A549 (cell line): ENCODE data around the gene STK26. TPM values are rescaled to one million over a fixed set of nuclear protein-coding genes. Genes with fewer than 3 reads are reported as not detected.

Experiments used
- ATAC-seq, 2 experiments: fragments of 200-7000 bp in 1 of 2; fragments of >200 bp in 1 of 2; cut with Nextera tagmentation in 1 of 2; cut with Tn5 transposase in 1 of 2; 3 replicates each; pipeline versions ENCODE4 v1.8.0 to v1.9.1; 2018 to 2020; ENCODE audit warnings: mild to moderate bottlenecking in 1 of 2, moderate library complexity in 1 of 2
- CTCF ChIA-PET: fragments of 300-600 bp; sonication (Branson Sonifier 250); formaldehyde crosslinking; extraction: SDS; loops from one replicate; lab custom pipeline; 2021; ENCODE audit warnings: antibody characterized with exemption, inconsistent platforms; lab: Yijun Ruan, JAX
- POLR2A ChIA-PET: fragments of 350-600 bp; formaldehyde crosslinking; extraction: SDS; loops from one replicate; lab custom pipeline; 2021; ENCODE audit warnings: antibody characterized with exemption, inconsistent platforms; lab: Yijun Ruan, JAX
- DNase-seq, 2 experiments: peaks; one replicate each; pipeline versions ENCODE4 v3.0.0 to v3.0.0-alpha.2; 2011 to 2016; ENCODE audit warnings: low read depth in 1 of 2, low spot score in 1 of 2
- FAIRE-seq: peaks from 2 replicates; lab custom pipeline; 2011; peaks lifted over from hg19 to GRCh38; lab: Jason Lieb, UNC
- H3K27ac ChIP-seq, 2 experiments: fragments of >200 bp; sonication (Bioruptor Twin); formaldehyde crosslinking; 3 replicates each; pipeline ENCODE4 v1.5.1; 2016 to 2017
- H3K4me1 ChIP-seq: fragments of >200 bp; sonication (Bioruptor Twin); formaldehyde crosslinking; 3 replicates; pipeline ENCODE4 v1.6.1; 2016
- H3K4me2 ChIP-seq: fragments of >200 bp; sonication (Bioruptor Twin); formaldehyde crosslinking; 3 replicates; pipeline ENCODE4 v1.6.1; 2016
- H3K4me3 ChIP-seq: fragments of >200 bp; sonication (Bioruptor Twin); formaldehyde crosslinking; 3 replicates; pipeline ENCODE4 v1.5.1; 2016
- H3K9me3 ChIP-seq: fragments of >200 bp; sonication (Bioruptor Twin); formaldehyde crosslinking; 3 replicates; pipeline ENCODE4 v1.6.1; 2016
- ATOH8 ChIP-seq: fragments of 250-450 bp; sonication (Bioruptor Pico); IDR thresholded peaks from 2 replicates; pipeline ENCODE4 v1.5.0; 2020; ENCODE audit warnings: low read depth, mild to moderate bottlenecking, moderate library complexity
- BHLHE40 ChIP-seq: IDR thresholded peaks from 2 replicates; pipeline ENCODE4 v1.6.1; 2012; ENCODE audit warnings: low read depth, low read length, inconsistent platforms
- CBX2 ChIP-seq: fragments of 200-600 bp; sonication (generic); IDR thresholded peaks from 2 replicates; pipeline ENCODE4 v1.6.1; 2016; ENCODE audit warnings: low read depth, mild to moderate bottlenecking, borderline replicate concordance
- CBX8 ChIP-seq: fragments of 200-600 bp; sonication (generic); IDR thresholded peaks from 2 replicates; pipeline ENCODE4 v1.6.1; 2016
- CHD2 ChIP-seq: fragments of 150-350 bp; IDR thresholded peaks from 2 replicates; pipeline ENCODE4 v1.6.1; 2014; ENCODE audit warnings: low read length; ENCODE audit not compliant: partially characterized antibody
- EHF ChIP-seq: fragments of 250-450 bp; sonication (Bioruptor Pico); IDR thresholded peaks from 2 replicates; pipeline ENCODE4 v1.5.0; 2020; ENCODE audit warnings: mild to moderate bottlenecking
- EHMT2 ChIP-seq: fragments of 200-600 bp; sonication (generic); IDR thresholded peaks from 2 replicates; pipeline ENCODE4 v1.6.1; 2016; ENCODE audit warnings: antibody characterized with exemption, low read depth, mild to moderate bottlenecking, moderate library complexity
- FOSL2 ChIP-seq, 2 experiments: fragments of 450-650 bp in 1 of 2; fragments of >200 bp in 1 of 2; sonication (Bioruptor Twin) in 1 of 2; formaldehyde crosslinking; IDR thresholded peaks; 2 replicates each; pipeline versions ENCODE4 v1.5.0 to v1.6.1; 2016 to 2020; ENCODE audit warnings: mild to moderate bottlenecking in 1 of 2, moderate library complexity in 1 of 2
- FOXS1 ChIP-seq: fragments of 250-450 bp; sonication (Bioruptor Pico); IDR thresholded peaks from 2 replicates; pipeline ENCODE4 v1.5.0; 2020; ENCODE audit warnings: mild to moderate bottlenecking, moderate library complexity
- HEYL ChIP-seq: fragments of 250-450 bp; sonication (Bioruptor Pico); IDR thresholded peaks from 2 replicates; pipeline ENCODE4 v1.8.0; 2021; ENCODE audit warnings: mild to moderate bottlenecking, moderate library complexity
- HOXB13 ChIP-seq: fragments of 250-450 bp; sonication (Bioruptor Pico); IDR thresholded peaks from 2 replicates; pipeline ENCODE4 v1.5.0; 2020; ENCODE audit warnings: low read depth, mild to moderate bottlenecking, moderate library complexity
- JUN ChIP-seq, 2 experiments: fragments of >200 bp; sonication (Bioruptor Twin); formaldehyde crosslinking; IDR thresholded peaks; 2 replicates in 1 of 2; 3 replicates in 1 of 2; pipeline ENCODE4 v1.6.1; 2016 to 2017
- KDM1A ChIP-seq: fragments of 200-600 bp; sonication (generic); IDR thresholded peaks from 2 replicates; pipeline ENCODE4 v1.6.1; 2016; ENCODE audit warnings: low read depth, mild to moderate bottlenecking
- KDM5A ChIP-seq: fragments of 200-600 bp; sonication (generic); IDR thresholded peaks from 2 replicates; pipeline ENCODE4 v1.6.1; 2016; ENCODE audit warnings: antibody characterized with exemption, mild to moderate bottlenecking
- MAFK ChIP-seq: fragments of 450-650 bp; IDR thresholded peaks from 2 replicates; pipeline ENCODE4 v1.6.1; 2014; ENCODE audit not compliant: partially characterized antibody
- MAZ ChIP-seq: fragments of 150-350 bp; IDR thresholded peaks from 2 replicates; pipeline ENCODE4 v1.6.1; 2014; ENCODE audit warnings: antibody characterized with exemption, low read depth, low read length, borderline replicate concordance
- NFE2L2 ChIP-seq: fragments of 150-350 bp; conservative IDR thresholded peaks from 2 replicates; pipeline ENCODE4 v1.6.1; 2014; ENCODE audit warnings: low read length
- PHF8 ChIP-seq: fragments of 200-600 bp; sonication (generic); IDR thresholded peaks from 2 replicates; pipeline ENCODE4 v1.6.1; 2016; ENCODE audit warnings: low read depth, mild to moderate bottlenecking, antibody characterized with exemption, moderate library complexity, borderline replicate concordance
- RAD21 ChIP-seq, 2 experiments: fragments of >200 bp in 1 of 2; sonication (Bioruptor Twin) in 1 of 2; formaldehyde crosslinking in 1 of 2; IDR thresholded peaks in 1 of 2; conservative IDR thresholded peaks in 1 of 2; 2 replicates in 1 of 2; 3 replicates in 1 of 2; pipeline ENCODE4 v1.6.1; 2012 to 2018; ENCODE audit warnings: inconsistent platforms in 1 of 2
- RARB ChIP-seq: fragments of 250-450 bp; sonication (Bioruptor Pico); IDR thresholded peaks from 2 replicates; pipeline ENCODE4 v1.8.0; 2021; ENCODE audit warnings: mild to moderate bottlenecking, moderate library complexity
- SMC3 ChIP-seq: fragments of >200 bp; sonication (Bioruptor Twin); formaldehyde crosslinking; IDR thresholded peaks from 3 replicates; pipeline ENCODE4 v1.6.1; 2018; ENCODE audit warnings: inconsistent platforms
- TP53 ChIP-seq: fragments of 250-450 bp; sonication (Bioruptor Pico); IDR thresholded peaks from 2 replicates; pipeline ENCODE4 v1.5.0; 2021; ENCODE audit warnings: mild to moderate bottlenecking, moderate library complexity
- ZC3H11A ChIP-seq: fragments of 450-650 bp; IDR thresholded peaks from 2 replicates; pipeline ENCODE4 v1.6.1; 2014; ENCODE audit warnings: antibody characterized with exemption, mild to moderate bottlenecking
- ZSCAN20 ChIP-seq: fragments of 250-450 bp; sonication (Bioruptor Pico); IDR thresholded peaks from 2 replicates; pipeline ENCODE4 v1.8.0; 2022; ENCODE audit warnings: mild to moderate bottlenecking, moderate library complexity
- WGBS: methylation state at CpG from one replicate; pipeline ENCODE4 v1.1.6; 2017; ENCODE audit errors: missing lambda C conversion rate; 5-methylcytosine and 5-hydroxymethylcytosine counted together
- polyA plus RNA-seq, 4 experiments: library from polyadenylated mRNA; depleted of rRNA in 3 of 4; stranded (reverse); fragments of >200 nt; fragmentation: RNase III in 1 of 4; extraction: RNeasy Plus Mini Kit Qiagen cat#74134 plus additional on column Dnase treatment in 1 of 4; gene quantifications; 2 replicates in 3 of 4; 3 replicates in 1 of 4; pipeline ENCODE4 v1.2.3, GENCODE V29; 2011 to 2017
- TF ChIP-seq, protein P1 (sequence below): IDR thresholded peaks from 2 replicates; pipeline ENCODE4 v1.6.1; 2012; ENCODE audit warnings: low read depth, borderline replicate concordance
- TF ChIP-seq, protein P2 (sequence below): fragments of 200-600 bp; sonication (generic); IDR thresholded peaks from 2 replicates; pipeline ENCODE4 v1.6.1; 2016; ENCODE audit warnings: antibody characterized with exemption, mild to moderate bottlenecking, moderate library complexity
- TF ChIP-seq, protein P3 (sequence below): IDR thresholded peaks from 2 replicates; pipeline ENCODE4 v1.6.1; 2012
- TF ChIP-seq, protein P4 (sequence below): fragments of 250-450 bp; sonication (Bioruptor Pico); IDR thresholded peaks from 2 replicates; pipeline ENCODE4 v1.5.0; 2021; ENCODE audit warnings: mild to moderate bottlenecking, moderate library complexity, borderline replicate concordance

Gene STK26
- polyA plus RNA-seq, 2 of the 4 experiments (the other 2 are of a cell fraction), result 11.5 to 23.9 TPM

- WGBS, result 15% methylated on average over 16 of the region's 16 CpGs
- Histone ChIP-seq H3K4me2 (peak overlapping the region; percentile 92), H3K27ac (peak overlapping the region; percentile 64 to 82), H3K4me3 (peak overlapping the region; percentile 55), H3K4me1 (peaks cover 6% of the 10 kb centered on the region; the same call in 1 of the 3 replicates), H3K9me3 (no peaks in the 10 kb centered on the region)
- no peak for TF ChIP-seq RAD21 (conservative IDR thresholded peaks at IDR 0.05 in 1 of 2, IDR thresholded peaks at IDR 0.05 in 1 of 2)
- no peak for TF ChIP-seq EHMT2
- no peak for FAIRE-seq
- ChIA-PET POLR2A (interaction anchor here (0.9 kb wide), 1 partner anchor 10 kb away, joined by 3 read pairs; no protein-coding TSS in a partner anchor), CTCF (interaction anchor here (0.7 to 1.1 kb wide), 2 partner anchors 10 to 11 kb away, joined by 3 read pairs; no protein-coding TSS in a partner anchor)
- ATAC-seq, result peak; percentile 19 to 41; a peak in 5 of 6 replicates
- DNase-seq, result peak; percentile 2 to 12
Observed at GRCh38 chrX:132023896-132024386, 839 bp downstream of the STK26 start.

- no peak for DNase-seq
Observed at GRCh38 chrX:132025041-132025440, 1.9 kb downstream of the STK26 start.

GRCh38 chrX:132030264-132030663 lies 7.2 kb downstream of the STK26 start:
- no peak overlapping the region for H3K4me3 ChIP-seq
- CTCF ChIA-PET, result interaction anchor here (1.3 kb wide), 1 partner anchor 41 kb away, joined by 4 read pairs; no protein-coding TSS in a partner anchor
- H3K27ac ChIP-seq, result no peak overlapping the region
- DNase-seq, result no peak
- no peak for FAIRE-seq
- POLR2A ChIA-PET, result no interaction called here
- no peaks in the 10 kb centered on the region for H3K4me1 ChIP-seq
- no peaks in the 10 kb centered on the region for H3K9me3 ChIP-seq
- no peak overlapping the region for H3K4me2 ChIP-seq
- ATAC-seq, result no peak
- TF ChIP-seq, protein P1, sequence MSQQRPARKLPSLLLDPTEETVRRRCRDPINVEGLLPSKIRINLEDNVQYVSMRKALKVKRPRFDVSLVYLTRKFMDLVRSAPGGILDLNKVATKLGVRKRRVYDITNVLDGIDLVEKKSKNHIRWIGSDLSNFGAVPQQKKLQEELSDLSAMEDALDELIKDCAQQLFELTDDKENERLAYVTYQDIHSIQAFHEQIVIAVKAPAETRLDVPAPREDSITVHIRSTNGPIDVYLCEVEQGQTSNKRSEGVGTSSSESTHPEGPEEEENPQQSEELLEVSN, result no peak
- TF ChIP-seq, protein P2, sequence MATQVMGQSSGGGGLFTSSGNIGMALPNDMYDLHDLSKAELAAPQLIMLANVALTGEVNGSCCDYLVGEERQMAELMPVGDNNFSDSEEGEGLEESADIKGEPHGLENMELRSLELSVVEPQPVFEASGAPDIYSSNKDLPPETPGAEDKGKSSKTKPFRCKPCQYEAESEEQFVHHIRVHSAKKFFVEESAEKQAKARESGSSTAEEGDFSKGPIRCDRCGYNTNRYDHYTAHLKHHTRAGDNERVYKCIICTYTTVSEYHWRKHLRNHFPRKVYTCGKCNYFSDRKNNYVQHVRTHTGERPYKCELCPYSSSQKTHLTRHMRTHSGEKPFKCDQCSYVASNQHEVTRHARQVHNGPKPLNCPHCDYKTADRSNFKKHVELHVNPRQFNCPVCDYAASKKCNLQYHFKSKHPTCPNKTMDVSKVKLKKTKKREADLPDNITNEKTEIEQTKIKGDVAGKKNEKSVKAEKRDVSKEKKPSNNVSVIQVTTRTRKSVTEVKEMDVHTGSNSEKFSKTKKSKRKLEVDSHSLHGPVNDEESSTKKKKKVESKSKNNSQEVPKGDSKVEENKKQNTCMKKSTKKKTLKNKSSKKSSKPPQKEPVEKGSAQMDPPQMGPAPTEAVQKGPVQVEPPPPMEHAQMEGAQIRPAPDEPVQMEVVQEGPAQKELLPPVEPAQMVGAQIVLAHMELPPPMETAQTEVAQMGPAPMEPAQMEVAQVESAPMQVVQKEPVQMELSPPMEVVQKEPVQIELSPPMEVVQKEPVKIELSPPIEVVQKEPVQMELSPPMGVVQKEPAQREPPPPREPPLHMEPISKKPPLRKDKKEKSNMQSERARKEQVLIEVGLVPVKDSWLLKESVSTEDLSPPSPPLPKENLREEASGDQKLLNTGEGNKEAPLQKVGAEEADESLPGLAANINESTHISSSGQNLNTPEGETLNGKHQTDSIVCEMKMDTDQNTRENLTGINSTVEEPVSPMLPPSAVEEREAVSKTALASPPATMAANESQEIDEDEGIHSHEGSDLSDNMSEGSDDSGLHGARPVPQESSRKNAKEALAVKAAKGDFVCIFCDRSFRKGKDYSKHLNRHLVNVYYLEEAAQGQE, result no peak
- TF ChIP-seq EHF (CRISPR knock-in tag) (no peak), CBX8 (no peak), BHLHE40 (no peak), CBX2 (no peak), TP53 (CRISPR knock-in tag) (no peak), KDM5A (no peak), HOXB13 (CRISPR knock-in tag) (no peak), PHF8 (no peak), ATOH8 (CRISPR knock-in tag) (no peak), KDM1A (no peak), JUN (IDR thresholded peaks at IDR 0.05) (no peak), MAFK (no peak), MAZ (no peak), FOXS1 (CRISPR knock-in tag) (no peak)
- TF ChIP-seq, protein P3, sequence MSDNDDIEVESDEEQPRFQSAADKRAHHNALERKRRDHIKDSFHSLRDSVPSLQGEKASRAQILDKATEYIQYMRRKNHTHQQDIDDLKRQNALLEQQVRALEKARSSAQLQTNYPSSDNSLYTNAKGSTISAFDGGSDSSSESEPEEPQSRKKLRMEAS, result no peak
- TF ChIP-seq, protein P4, sequence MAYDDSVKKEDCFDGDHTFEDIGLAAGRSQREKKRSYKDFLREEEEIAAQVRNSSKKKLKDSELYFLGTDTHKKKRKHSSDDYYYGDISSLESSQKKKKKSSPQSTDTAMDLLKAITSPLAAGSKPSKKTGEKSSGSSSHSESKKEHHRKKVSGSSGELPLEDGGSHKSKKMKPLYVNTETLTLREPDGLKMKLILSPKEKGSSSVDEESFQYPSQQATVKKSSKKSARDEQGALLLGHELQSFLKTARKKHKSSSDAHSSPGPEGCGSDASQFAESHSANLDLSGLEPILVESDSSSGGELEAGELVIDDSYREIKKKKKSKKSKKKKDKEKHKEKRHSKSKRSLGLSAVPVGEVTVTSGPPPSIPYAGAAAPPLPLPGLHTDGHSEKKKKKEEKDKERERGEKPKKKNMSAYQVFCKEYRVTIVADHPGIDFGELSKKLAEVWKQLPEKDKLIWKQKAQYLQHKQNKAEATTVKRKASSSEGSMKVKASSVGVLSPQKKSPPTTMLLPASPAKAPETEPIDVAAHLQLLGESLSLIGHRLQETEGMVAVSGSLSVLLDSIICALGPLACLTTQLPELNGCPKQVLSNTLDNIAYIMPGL (CRISPR knock-in tag), result no peak
- TF ChIP-seq, all 56 proteins: peak for 0

More at GRCh38 chrX:132025041-132025440, 1.9 kb downstream of the STK26 start:
- Histone ChIP-seq H3K4me2 (peak overlapping the region; percentile 92; the same call in 2 of the 3 replicates), H3K9me3 (no peaks in the 10 kb centered on the region), H3K27ac (no peak overlapping the region), H3K4me3 (no peak overlapping the region), H3K4me1 (peaks cover 6% of the 10 kb centered on the region; the same call in 1 of the 3 replicates)
- 81% methylated on average over 8 of the region's 8 CpGs for WGBS
- no peak for FAIRE-seq
- no peak for ATAC-seq
- TF ChIP-seq FOSL2 (IDR thresholded peaks at IDR 0.05), result no peak
- no peak for TF ChIP-seq FOSL2 (CRISPR knock-in tag; IDR thresholded peaks at IDR 0.05)
- no peak for TF ChIP-seq ZSCAN20 (CRISPR knock-in tag)
- TF ChIP-seq RARB (CRISPR knock-in tag), result no peak
- no peak for TF ChIP-seq BHLHE40
- no peak for TF ChIP-seq ZC3H11A
- TF ChIP-seq HOXB13 (CRISPR knock-in tag), result no peak
- no peak for TF ChIP-seq NFE2L2
- TF ChIP-seq MAZ, result no peak
- no peak for TF ChIP-seq SMC3
- no peak for TF ChIP-seq HEYL (CRISPR knock-in tag)
- TF ChIP-seq CHD2, result no peak
- no peak for TF ChIP-seq KDM1A
- TF ChIP-seq PHF8, result no peak
- ChIA-PET CTCF (no interaction called here), POLR2A (no interaction called here)
